Activated B cell treated with CpG ODN at 0.5 μM for 24 hours (primary cell): Measurements from ENCODE around the gene DUSP10. TPM values are rescaled to one million over a fixed set of nuclear protein-coding genes. Genes with fewer than 3 reads are reported as not detected.

Experiments used
- ATAC-seq: fragments of 200-7000 bp; cut with Tn5 transposase; one replicate; pipeline ENCODE4 v1.10.0; 2021; ENCODE audit warnings: low read depth, mild to moderate bottlenecking, moderate library complexity
- CTCF ChIA-PET: fragments of 350-600 bp; sonication (Branson Sonifier 250); formaldehyde crosslinking; loops from one replicate; lab custom pipeline; 2021; ENCODE audit warnings: antibody characterized with exemption; lab: Charles Lee
- POLR2A ChIA-PET: fragments of 350-600 bp; sonication (Branson Sonifier 250); formaldehyde crosslinking; loops from one replicate; lab custom pipeline; 2021; ENCODE audit warnings: antibody characterized with exemption; lab: Charles Lee
- DNase-seq: peaks from one replicate; pipeline ENCODE4 v3.0.0; 2022
- H3K27ac Mint-ChIP-seq: one replicate; pipeline ENCODE4 v1.8.0; 2020; ENCODE audit warnings: mixed read lengths
- H3K27me3 Mint-ChIP-seq: one replicate; pipeline ENCODE4 v1.8.0; 2021; ENCODE audit warnings: mixed read lengths
- H3K36me3 Mint-ChIP-seq: one replicate; pipeline ENCODE4 v1.8.0; 2021; ENCODE audit warnings: low read depth, mixed read lengths
- H3K4me1 Mint-ChIP-seq: one replicate; pipeline ENCODE4 v1.8.0; 2021; ENCODE audit warnings: mixed read lengths
- H3K4me3 Mint-ChIP-seq: one replicate; pipeline ENCODE4 v1.8.0; 2020; ENCODE audit warnings: mild to moderate bottlenecking, mixed read lengths
- H3K9me3 Mint-ChIP-seq: one replicate; pipeline ENCODE4 v1.8.0; 2020; ENCODE audit warnings: mixed read lengths
- intact Hi-C: fragments of 100-400 bp; cut with micrococcal nuclease; formaldehyde crosslinking; loops from one replicate; pipeline ENCODE4 v1.15.1; 2024
- total RNA-seq: library from RNA; stranded (reverse); gene quantifications from 2 replicates; pipeline ENCODE4 v1.2.3, GENCODE V29; 2022
- TF ChIP-seq, protein P1 (sequence below): fragments of 200-600 bp; IDR thresholded peaks from one replicate; pipeline ENCODE4 v1.8.0; 2022; ENCODE audit warnings: antibody characterized with exemption, mild to moderate bottlenecking

Gene DUSP10
- total RNA-seq, 1 donor from 2014 or later, result 39.5 TPM

DNA sequence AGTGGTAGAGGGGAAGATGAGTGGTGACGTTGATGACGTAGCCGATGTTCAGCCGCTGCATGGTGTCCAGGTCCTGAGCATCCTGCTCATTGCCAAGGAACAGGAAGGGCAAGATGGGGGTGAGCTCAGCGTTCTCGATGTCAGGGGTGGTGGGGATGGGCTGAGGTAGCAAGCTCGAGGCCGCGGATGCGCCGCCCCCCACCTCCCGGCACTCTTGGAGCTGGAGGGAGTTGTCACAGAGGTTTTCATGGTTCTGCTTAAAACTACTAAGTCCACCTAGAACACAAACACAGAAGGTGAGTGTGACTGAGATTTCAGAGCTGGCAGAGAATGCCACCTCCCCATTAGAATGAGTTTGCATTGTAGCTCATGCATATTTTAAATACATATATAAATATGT is 35.7 kb downstream of the DUSP10 start:
- Mint-ChIP-seq H3K27ac (no peak overlapping the region), H3K36me3 (peaks cover 59% of the 10 kb centered on the region), H3K27me3 (no peaks in the 10 kb centered on the region), H3K9me3 (no peaks in the 10 kb centered on the region), H3K4me3 (no peak overlapping the region), H3K4me1 (peaks cover 32% of the 10 kb centered on the region)
- ChIA-PET POLR2A (interaction anchor here (5.7 kb wide), 1 partner anchor 36 kb away, joined by 50 read pairs; the partner anchor contains the start of gene DUSP10), CTCF (no interaction called here)
- TF ChIP-seq, protein P1, sequence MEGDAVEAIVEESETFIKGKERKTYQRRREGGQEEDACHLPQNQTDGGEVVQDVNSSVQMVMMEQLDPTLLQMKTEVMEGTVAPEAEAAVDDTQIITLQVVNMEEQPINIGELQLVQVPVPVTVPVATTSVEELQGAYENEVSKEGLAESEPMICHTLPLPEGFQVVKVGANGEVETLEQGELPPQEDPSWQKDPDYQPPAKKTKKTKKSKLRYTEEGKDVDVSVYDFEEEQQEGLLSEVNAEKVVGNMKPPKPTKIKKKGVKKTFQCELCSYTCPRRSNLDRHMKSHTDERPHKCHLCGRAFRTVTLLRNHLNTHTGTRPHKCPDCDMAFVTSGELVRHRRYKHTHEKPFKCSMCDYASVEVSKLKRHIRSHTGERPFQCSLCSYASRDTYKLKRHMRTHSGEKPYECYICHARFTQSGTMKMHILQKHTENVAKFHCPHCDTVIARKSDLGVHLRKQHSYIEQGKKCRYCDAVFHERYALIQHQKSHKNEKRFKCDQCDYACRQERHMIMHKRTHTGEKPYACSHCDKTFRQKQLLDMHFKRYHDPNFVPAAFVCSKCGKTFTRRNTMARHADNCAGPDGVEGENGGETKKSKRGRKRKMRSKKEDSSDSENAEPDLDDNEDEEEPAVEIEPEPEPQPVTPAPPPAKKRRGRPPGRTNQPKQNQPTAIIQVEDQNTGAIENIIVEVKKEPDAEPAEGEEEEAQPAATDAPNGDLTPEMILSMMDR, result no peak
- intact Hi-C loops, result no loop called here
- DNase-seq (no peak), ATAC-seq (no peak)

DNA sequence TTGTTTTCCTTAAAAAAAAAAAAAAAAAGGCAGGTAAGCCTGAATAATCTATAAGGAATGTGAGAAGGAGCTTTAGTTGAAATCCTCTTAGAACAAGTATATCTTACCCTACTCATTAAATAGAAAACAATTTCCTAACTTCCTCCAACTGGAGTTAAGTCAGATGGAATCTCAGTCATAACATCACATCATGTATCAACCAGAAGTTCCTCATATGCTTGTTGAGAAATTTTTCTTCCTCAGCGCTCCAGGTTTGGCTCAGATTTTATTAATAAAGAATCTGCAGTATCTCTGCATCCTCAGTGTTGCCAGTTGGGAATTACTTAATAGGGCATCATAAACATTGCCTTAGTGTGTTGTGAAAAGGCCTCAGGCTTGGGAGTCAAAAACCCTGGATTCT is 37.6 kb downstream of the DUSP10 start:
- peaks cover 18% of the 10 kb centered on the region for H3K4me1 Mint-ChIP-seq
- ChIA-PET CTCF (interaction anchor here (0.7 to 1.0 kb wide), 2 partner anchors 12 to 305 kb away, joined by 3 read pairs; no protein-coding TSS in a partner anchor), POLR2A (interaction anchor here (0.7 to 1.0 kb wide), 3 partner anchors 8 to 559 kb away, joined by 6 to 10 read pairs (median 8); no protein-coding TSS in a partner anchor)
- TF ChIP-seq, protein P1, result no peak
- no peaks in the 10 kb centered on the region for H3K9me3 Mint-ChIP-seq
- DNase-seq, result no peak
- intact Hi-C loops, result no loop called here
- no peak overlapping the region for H3K4me3 Mint-ChIP-seq
- no peak for ATAC-seq
- no peak overlapping the region for H3K27ac Mint-ChIP-seq
- no peaks in the 10 kb centered on the region for H3K27me3 Mint-ChIP-seq
- H3K36me3 Mint-ChIP-seq, result peaks cover 54% of the 10 kb centered on the region

DNA sequence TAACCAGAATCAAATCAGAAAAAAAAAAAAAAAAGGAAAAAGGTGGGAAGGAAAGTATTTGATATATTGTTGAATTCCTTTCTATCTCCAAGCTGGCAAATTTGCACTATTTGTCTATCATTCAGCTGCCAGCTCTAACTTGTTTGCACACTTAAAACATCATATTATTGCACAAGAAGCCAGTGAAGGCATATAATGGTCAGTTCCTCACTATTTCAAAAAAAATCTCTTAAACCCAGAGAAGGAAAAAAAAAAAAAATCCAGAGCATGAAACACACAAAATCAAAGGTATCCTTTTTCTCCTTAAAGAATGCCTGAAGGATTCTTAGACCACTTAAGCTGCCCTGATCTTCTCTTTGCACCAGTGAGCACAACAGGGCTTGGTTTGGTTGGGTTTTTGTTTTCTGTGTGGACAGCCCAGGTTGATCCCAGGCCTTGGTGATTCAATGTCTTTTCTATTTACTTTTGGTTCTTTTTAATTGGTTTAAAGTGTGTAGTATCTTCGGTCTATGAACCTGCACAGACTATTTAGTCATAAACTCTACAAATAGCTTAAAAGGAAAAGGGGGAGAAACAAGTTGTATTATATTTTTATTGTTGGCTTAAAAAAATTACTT is 40.2 kb downstream of the DUSP10 start:
- Mint-ChIP-seq H3K4me3 (no peak overlapping the region), H3K4me1 (peaks cover 6% of the 10 kb centered on the region), H3K27me3 (no peaks in the 10 kb centered on the region), H3K36me3 (peaks cover 66% of the 10 kb centered on the region), H3K27ac (no peak overlapping the region), H3K9me3 (no peaks in the 10 kb centered on the region)
- DNase-seq (no peak), ATAC-seq (no peak)
- TF ChIP-seq, protein P1, result no peak
- ChIA-PET POLR2A (interaction anchor here (0.7 kb wide), 1 partner anchor 256 kb away, joined by 3 read pairs; no protein-coding TSS in a partner anchor), CTCF (no interaction called here)
- intact Hi-C loops, result no loop called here

DNA sequence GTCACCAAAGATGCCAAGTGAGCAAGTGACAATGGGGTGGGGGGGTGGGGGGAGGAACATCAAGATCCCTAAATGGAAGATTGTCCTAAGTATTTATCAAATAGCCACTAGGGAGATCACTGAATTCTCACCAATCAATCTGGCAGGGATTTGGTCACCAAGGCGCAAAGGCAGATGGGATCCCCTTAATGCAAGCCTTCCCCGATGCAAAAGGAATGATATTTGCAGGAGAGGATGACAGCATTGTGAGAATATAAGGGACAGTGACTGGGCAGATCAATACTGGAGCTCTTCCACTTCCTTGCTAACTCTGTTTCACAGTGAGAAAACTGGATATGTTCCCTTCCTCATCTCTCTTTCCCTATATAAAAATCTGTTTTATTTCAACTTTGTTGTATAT is 40.9 kb downstream of the DUSP10 start:
- no peaks in the 10 kb centered on the region for H3K27me3 Mint-ChIP-seq
- peaks cover 62% of the 10 kb centered on the region for H3K36me3 Mint-ChIP-seq
- ChIA-PET CTCF (no interaction called here), POLR2A (no interaction called here)
- no peak for ATAC-seq
- H3K4me3 Mint-ChIP-seq, result no peak overlapping the region
- TF ChIP-seq, protein P1, result no peak
- intact Hi-C loops, result no loop called here
- H3K27ac Mint-ChIP-seq, result no peak overlapping the region
- no peak for DNase-seq
- no peaks in the 10 kb centered on the region for H3K9me3 Mint-ChIP-seq
- peaks cover 7% of the 10 kb centered on the region for H3K4me1 Mint-ChIP-seq

DNA sequence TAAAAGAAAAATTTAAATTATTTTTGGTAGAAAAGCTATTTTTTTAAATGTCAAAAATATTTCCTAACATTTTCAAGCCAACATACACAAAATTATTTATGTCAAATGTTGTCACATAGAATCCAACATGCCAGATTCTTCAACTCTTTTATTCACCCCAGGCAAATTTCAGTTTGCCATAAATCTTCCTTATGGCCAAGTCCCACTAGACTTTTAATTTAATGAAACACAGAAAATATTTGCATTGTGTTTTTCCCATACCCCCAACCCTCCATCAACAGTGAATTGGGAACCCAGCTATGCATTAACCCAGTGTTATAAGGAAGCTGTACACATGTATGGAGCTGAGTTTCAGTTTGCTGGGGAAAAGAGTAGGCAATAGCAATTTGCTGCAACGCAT is 41.4 kb downstream of the DUSP10 start:
- DNase-seq, result no peak
- Mint-ChIP-seq H3K27me3 (no peaks in the 10 kb centered on the region), H3K4me1 (peaks cover 7% of the 10 kb centered on the region), H3K4me3 (no peak overlapping the region), H3K9me3 (no peaks in the 10 kb centered on the region), H3K27ac (no peak overlapping the region), H3K36me3 (peaks cover 58% of the 10 kb centered on the region)
- no peak for ATAC-seq
- ChIA-PET POLR2A (no interaction called here), CTCF (no interaction called here)
- intact Hi-C loops, result no loop called here
- TF ChIP-seq, protein P1, result no peak
